Loucy (cell line): ENCODE data around the gene MOV10L1.

Experiments
- H2AFZ ChIP-seq: fragments of 200-600 bp; sonication (generic); 2 replicates; pipeline ENCODE4 v1.6.0; 2016; ENCODE audit warnings: antibody characterized with exemption, mild to moderate bottlenecking, low read length, moderate library complexity
- H3F3A ChIP-seq: fragments of 200-600 bp; 2 replicates; pipeline ENCODE4 v1.6.0; 2016; ENCODE audit warnings: antibody characterized with exemption, low read depth, mild to moderate bottlenecking
- H3K27me3 ChIP-seq: fragments of 200-600 bp; sonication (generic); 2 replicates; pipeline ENCODE4 v1.6.1; 2014; ENCODE audit warnings: low read length, mild to moderate bottlenecking; ENCODE audit not compliant: insufficient read depth, poor library complexity, severe bottlenecking
- H3K36me3 ChIP-seq: fragments of 200-600 bp; sonication (generic); 2 replicates; pipeline ENCODE4 v1.6.1; 2016; ENCODE audit warnings: low read length; ENCODE audit not compliant: insufficient read depth
- H3K4me1 ChIP-seq: fragments of 200-600 bp; sonication (generic); 2 replicates; pipeline ENCODE4 v1.5.1; 2014; ENCODE audit warnings: low read length, mild to moderate bottlenecking; ENCODE audit not compliant: insufficient read depth, poor library complexity, severe bottlenecking
- H3K4me2 ChIP-seq: fragments of 200-600 bp; sonication (generic); 2 replicates; pipeline ENCODE4 v1.6.0; 2014; ENCODE audit warnings: antibody characterized with exemption, low read length, low read depth, mild to moderate bottlenecking; ENCODE audit not compliant: poor library complexity, severe bottlenecking
- H3K4me3 ChIP-seq: fragments of 200-600 bp; sonication (generic); 2 replicates; pipeline ENCODE4 v1.5.1; 2014; ENCODE audit warnings: low read length, mild to moderate bottlenecking, mixed read lengths; ENCODE audit not compliant: poor library complexity, severe bottlenecking
- H3K79me2 ChIP-seq: fragments of 200-600 bp; sonication (generic); 2 replicates; pipeline ENCODE4 v1.6.1; 2014; ENCODE audit warnings: low read length; ENCODE audit not compliant: insufficient read depth
- H3K9ac ChIP-seq: fragments of 200-600 bp; sonication (generic); 2 replicates; pipeline ENCODE4 v1.6.0; 2014; ENCODE audit warnings: mild to moderate bottlenecking, low read depth, low read length, moderate library complexity; ENCODE audit not compliant: poor library complexity, severe bottlenecking
- H3K9me2 ChIP-seq: fragments of 200-600 bp; sonication (generic); replicated peaks from 2 replicates; pipeline ENCODE4 v1.6.1; 2016; ENCODE audit warnings: low read depth, low read length, mixed read lengths
- H3K9me3 ChIP-seq: fragments of 200-600 bp; sonication (generic); 2 replicates; pipeline ENCODE4 v1.6.1; 2014; ENCODE audit warnings: mild to moderate bottlenecking, antibody characterized with exemption, low read length, low read depth; ENCODE audit not compliant: insufficient read depth
- H4K20me1 ChIP-seq: fragments of 200-600 bp; sonication (generic); 2 replicates; pipeline ENCODE4 v1.6.0; 2014; ENCODE audit warnings: antibody characterized with exemption, low read length, mild to moderate bottlenecking; ENCODE audit not compliant: insufficient read depth, poor library complexity, severe bottlenecking
- EZH2phosphoT487 ChIP-seq: fragments of 200-600 bp; IDR thresholded peaks from 2 replicates; pipeline ENCODE4 v1.6.1; 2018; ENCODE audit warnings: antibody characterized with exemption, mild to moderate bottlenecking, moderate library complexity, borderline replicate concordance
- TF ChIP-seq, protein P1 (sequence below): fragments of 200-600 bp; sonication (generic); conservative IDR thresholded peaks from 2 replicates; pipeline ENCODE4 v1.5.1; 2014; ENCODE audit warnings: mild to moderate bottlenecking, antibody characterized with exemption, low read length

MOV10L1 gene

DNA sequence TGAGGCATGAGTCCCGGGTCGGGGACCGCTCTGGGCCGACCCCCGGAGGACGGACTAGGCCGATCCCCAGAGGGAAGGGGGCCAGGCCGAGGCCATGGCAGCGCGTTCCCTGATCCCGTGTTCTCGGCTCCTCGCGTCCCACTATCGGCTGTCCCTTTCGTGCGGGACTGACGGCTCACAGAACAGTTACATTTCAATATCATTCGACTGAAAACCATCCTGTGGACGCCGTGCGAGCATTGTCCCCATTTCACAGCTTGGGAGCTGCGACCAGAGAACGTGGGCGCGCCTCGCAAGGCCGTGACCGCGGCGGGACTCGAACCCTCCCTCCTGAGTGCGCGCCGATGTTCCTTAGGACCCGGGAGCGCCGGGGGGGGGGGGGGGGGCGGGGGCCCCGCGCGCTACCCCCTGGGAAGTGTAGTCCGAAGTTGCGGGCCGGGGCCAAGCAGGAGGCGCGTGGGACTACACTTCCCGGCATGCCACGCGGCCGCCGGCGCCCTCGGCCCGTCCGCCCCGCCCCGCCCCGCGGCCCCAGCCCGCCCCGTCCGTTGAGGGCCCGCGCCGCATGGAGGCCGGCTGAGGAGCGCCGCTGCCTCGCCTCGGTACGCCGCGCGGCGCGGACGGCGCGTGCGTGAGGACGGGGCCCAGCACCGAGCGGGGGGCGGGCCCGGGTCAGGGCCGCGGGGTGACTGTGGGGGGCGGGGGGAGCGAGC, 95.7 kb downstream of the MOV10L1 start, which contains the start of gene TRABD:
Gene TRABD (plus strand): TSS at position 539 of the 713 bp plus-strand sequence. CDS start 7,148 bp downstream, outside the sequence.
- no peaks in the 10 kb centered on the region for H3F3A ChIP-seq
- TF ChIP-seq, protein P1, sequence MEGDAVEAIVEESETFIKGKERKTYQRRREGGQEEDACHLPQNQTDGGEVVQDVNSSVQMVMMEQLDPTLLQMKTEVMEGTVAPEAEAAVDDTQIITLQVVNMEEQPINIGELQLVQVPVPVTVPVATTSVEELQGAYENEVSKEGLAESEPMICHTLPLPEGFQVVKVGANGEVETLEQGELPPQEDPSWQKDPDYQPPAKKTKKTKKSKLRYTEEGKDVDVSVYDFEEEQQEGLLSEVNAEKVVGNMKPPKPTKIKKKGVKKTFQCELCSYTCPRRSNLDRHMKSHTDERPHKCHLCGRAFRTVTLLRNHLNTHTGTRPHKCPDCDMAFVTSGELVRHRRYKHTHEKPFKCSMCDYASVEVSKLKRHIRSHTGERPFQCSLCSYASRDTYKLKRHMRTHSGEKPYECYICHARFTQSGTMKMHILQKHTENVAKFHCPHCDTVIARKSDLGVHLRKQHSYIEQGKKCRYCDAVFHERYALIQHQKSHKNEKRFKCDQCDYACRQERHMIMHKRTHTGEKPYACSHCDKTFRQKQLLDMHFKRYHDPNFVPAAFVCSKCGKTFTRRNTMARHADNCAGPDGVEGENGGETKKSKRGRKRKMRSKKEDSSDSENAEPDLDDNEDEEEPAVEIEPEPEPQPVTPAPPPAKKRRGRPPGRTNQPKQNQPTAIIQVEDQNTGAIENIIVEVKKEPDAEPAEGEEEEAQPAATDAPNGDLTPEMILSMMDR, result no peak
- TF ChIP-seq EZH2phosphoT487, result no peak
- peaks cover 12% of the 10 kb centered on the region for H4K20me1 ChIP-seq
- H3K4me1 ChIP-seq, result peaks cover 29% of the 10 kb centered on the region
- peak within 1 kb of the TSS; percentile 77 for H3K4me3 ChIP-seq
- H3K9me2 ChIP-seq, result no peaks in the 10 kb centered on the region
- H2AFZ ChIP-seq, result no peak within 1 kb of the TSS
- no peaks in the 10 kb centered on the region for H3K36me3 ChIP-seq
- H3K27me3 ChIP-seq, result no peaks in the 10 kb centered on the region
- H3K4me2 ChIP-seq, result peak within 1 kb of the TSS; percentile 80
- H3K9ac ChIP-seq, result peak within 1 kb of the TSS; percentile 92
- no peaks in the 10 kb centered on the region for H3K9me3 ChIP-seq
- peaks cover 37% of the 10 kb centered on the region for H3K79me2 ChIP-seq

DNA sequence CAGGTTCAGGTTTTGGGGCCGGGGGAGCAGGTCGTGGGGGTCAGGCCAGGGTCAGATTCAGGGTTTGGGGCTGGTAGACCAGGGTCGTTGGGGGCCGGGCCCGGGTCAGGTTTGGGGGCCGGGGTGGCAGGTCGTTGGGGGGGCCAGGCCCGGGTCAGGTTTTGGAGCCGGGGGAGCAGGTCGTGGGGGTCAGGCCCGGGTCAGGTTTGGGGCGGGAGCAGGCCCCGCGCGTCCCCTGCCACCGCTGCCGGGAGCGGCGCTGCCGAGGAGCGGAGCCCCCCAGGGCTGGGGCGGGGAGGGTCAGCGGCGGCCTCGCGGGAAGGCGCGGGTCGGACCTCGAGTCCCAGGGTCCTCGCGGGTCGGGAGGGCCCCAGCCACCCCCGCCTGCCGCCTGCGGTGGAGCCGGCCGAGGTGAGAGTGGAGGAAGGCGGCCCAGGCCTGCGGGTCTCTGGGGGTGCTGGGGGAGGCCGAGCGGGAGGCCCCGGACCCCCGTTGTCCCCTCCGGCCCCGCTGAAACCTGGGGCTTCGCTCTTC, 96.4 kb downstream of the MOV10L1 start:
- H3K9ac ChIP-seq, result peak overlapping the region; percentile 92
- no peaks in the 10 kb centered on the region for H3K27me3 ChIP-seq
- H3K9me3 ChIP-seq, result no peaks in the 10 kb centered on the region
- no peaks in the 10 kb centered on the region for H3K9me2 ChIP-seq
- peak overlapping the region; percentile 77 for H3K4me3 ChIP-seq
- peaks cover 3% of the 10 kb centered on the region; the same call in 1 of the 2 replicates for H3F3A ChIP-seq
- no peak for TF ChIP-seq EZH2phosphoT487
- TF ChIP-seq, protein P1, result no peak
- peak overlapping the region; percentile 80 for H3K4me2 ChIP-seq
- peaks cover 36% of the 10 kb centered on the region for H3K4me1 ChIP-seq
- no peaks in the 10 kb centered on the region for H3K36me3 ChIP-seq
- peaks cover 43% of the 10 kb centered on the region for H3K79me2 ChIP-seq
- no peak overlapping the region for H2AFZ ChIP-seq
- H4K20me1 ChIP-seq, result peaks cover 19% of the 10 kb centered on the region

GRCh38 chr22:50186761-50187523, 97.1 kb downstream of the MOV10L1 start:
- peak overlapping the region; percentile 92 for H3K9ac ChIP-seq
- H4K20me1 ChIP-seq, result peaks cover 22% of the 10 kb centered on the region
- peaks cover 41% of the 10 kb centered on the region for H3K4me1 ChIP-seq

More at GRCh38 chr22:50186761-50187523, 97.1 kb downstream of the MOV10L1 start:
- Histone ChIP-seq H3K4me2 (peak overlapping the region; percentile 80), H3K79me2 (peaks cover 46% of the 10 kb centered on the region), H3K4me3 (peak overlapping the region; percentile 77), H3K36me3 (no peaks in the 10 kb centered on the region), H3K27me3 (no peaks in the 10 kb centered on the region), H3K9me3 (no peaks in the 10 kb centered on the region), H2AFZ (no peak overlapping the region), H3F3A (peaks cover 10% of the 10 kb centered on the region; the same call in 1 of the 2 replicates), H3K9me2 (no peaks in the 10 kb centered on the region)
- TF ChIP-seq, protein P1, result no peak
- TF ChIP-seq EZH2phosphoT487, result no peak
